Measurements from ENCODE around the gene BACE2.

The BACE2 gene

DNA sequence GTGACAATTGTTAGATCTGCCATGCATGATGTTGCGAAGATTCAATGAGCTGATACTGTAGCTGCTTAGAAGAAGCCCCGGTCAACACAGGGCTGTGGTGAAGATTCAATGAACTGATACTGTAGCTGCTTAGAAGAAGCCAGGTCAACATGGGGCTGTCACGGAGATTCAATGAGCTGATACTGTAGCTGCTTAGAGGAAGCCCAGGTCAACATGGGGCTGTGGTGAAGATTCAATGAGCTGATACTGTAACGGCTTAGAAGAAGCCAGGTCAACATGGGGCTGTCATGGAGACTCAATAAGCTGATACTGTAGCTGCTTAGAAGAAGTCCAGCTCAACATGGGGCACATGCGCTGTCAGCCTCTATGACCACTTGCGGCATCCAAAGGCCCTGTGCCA, 18.8 kb upstream of the BACE2 start:
- DNase-seq: no peak

GRCh38 chr21:41152147-41152546, 15.8 kb upstream of the BACE2 start:
- DNase-seq: no peak

GRCh38 chr21:41153443-41153842, 14.5 kb upstream of the BACE2 start:
- no peak for DNase-seq

GRCh38 chr21:41156142-41156541, 11.8 kb upstream of the BACE2 start:
- DNase-seq: no peak

- DNase-seq: no peak
Observed at GRCh38 chr21:41158026-41158425, 9.9 kb upstream of the BACE2 start.

- no peak for DNase-seq
Observed at GRCh38 chr21:41160036-41160435, 7.9 kb upstream of the BACE2 start.

DNA sequence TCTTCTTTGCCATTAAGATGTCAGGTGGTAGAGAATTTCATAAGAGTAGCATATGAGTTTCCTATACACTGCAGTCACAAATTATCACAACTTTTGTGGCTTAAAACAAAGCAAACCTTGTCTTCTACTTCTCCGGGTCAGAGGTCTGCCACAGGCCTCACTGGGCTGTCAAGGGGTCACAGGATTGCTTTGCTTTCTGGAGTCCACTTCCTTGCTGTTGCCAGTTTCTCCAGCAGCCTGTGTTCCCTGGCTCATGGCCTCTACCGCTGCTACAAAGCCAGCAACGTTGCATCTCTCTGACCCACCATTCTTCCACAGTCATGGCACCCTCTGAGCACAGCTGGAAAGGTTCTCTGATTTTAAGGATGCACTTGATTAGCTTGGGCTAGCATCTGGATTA, 6.5 kb upstream of the BACE2 start:
- no peak for DNase-seq

DNA sequence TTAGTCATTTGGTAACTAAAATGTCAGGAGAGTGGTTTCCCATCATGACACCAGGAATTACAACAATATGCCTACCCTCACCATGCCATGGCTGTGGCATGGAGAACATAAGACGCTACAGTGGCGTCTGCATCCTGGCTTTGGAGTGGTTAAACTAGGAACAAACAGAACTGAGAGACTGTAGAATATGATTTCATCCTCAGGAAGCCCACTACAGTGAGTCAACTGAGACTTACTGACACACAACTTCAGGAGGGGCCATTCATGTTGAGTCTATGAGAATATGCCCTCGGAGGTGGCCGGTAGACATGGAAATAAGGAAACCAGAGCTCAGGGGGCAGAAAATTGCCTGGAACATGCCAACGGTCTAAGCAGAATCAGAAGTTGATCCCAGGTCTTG, 5.9 kb upstream of the BACE2 start:
- DNase-seq: no peak

- no peak for DNase-seq
Observed at GRCh38 chr21:41163091-41163490, 4.9 kb upstream of the BACE2 start.

DNA sequence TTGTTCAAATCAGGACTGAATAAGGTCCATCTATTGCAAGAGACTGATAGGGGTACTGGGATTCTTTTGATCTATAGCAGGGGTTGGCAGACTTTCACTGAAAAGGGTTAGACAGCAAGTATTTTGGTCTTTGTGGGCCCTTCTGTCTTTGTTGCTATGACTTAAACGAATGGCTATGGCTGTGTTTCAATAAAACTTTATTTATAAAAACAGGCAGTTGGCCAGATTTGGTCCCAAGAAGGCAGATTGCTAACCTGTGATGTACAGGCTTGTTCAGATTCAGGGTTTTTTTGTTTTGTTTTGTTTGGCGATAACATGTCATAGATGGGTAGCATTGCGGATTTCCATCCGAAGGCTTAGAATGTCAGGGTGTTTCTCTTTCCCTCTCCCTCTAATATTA, 3.9 kb upstream of the BACE2 start:
- DNase-seq: no peak

- DNase-seq: no peak
Observed at GRCh38 chr21:41164981-41165655, 2.8 kb upstream of the BACE2 start.

DNA sequence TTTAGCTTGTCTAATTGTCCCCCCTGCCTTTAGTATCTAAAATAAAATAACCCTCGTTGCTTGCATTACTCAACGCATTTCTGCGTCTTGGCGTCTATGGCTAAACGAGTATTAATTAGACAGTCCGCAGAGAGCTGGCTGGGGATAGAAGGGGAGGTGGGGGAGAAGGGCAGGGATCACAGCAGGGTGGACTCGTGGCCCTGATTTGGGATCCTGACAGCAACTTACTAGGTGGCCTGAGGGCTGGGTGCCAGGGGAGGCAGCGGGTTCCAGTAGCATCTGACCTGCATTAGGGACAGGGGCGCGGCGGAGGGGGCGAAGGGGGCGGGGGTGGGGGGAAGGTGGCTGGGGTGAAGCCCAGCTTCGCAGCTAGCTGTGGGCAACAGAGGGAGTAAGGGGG, 1.1 kb upstream of the BACE2 start:
- no peak for DNase-seq

GRCh38 chr21:41168391-41169257, 664 bp downstream of the BACE2 start:
- DNase-seq: peak; percentile 27

DNA sequence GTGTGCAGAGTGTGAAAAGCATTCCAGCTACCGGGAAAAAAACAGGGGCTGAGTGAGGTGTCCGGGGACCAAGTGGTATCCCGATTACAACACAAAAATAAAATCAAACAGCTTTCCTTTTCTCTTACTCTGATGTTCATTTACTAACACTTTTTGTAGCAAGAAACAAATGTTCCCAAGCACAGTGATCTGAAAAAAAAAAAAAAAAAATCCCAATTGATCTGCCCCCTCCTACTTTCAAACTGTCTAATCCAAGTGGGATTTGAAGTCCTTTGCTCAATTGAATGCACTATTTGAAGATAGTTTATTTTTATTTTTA, 1.3 kb downstream of the BACE2 start:
- DNase-seq: no peak

GRCh38 chr21:41169701-41170100, 1.7 kb downstream of the BACE2 start:
- no peak for DNase-seq

- DNase-seq: peak; percentile 34
Observed at GRCh38 chr21:41170442-41170841, 2.5 kb downstream of the BACE2 start.

DNA sequence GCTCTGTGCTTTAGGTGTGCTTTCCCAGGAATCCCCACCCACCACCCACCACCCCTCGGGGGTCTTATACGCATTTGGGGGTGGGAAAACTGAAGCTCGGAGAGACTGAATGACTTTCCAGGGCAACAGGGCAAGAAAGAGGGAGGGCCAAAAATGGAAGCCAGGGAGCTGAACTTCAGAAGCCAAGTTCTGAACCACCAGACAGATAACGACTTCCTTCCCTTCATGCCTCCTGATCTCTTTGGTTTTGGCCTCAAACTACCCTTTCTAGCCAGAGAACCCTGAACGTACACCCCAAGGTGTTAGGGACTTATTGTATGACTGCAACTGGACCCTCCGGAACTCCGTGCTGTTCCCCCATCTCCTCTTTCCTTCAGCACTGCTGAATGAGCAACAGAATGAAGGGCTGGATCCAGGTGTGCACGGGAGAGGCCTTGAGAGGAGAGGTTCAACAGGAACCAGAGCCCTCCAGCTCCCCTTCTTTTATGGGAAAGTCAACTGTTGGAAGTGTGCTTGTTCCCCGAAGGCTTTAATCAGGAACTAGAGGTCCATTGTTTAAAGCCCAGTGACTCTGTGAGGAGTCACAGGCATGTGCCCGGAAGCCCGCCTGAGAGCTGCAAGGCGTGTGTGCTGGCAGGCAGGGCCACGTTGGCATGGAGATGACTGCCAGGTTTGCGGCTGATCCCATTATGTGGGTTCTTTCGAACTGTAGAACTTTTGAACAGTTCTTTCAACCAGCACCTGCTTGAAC, 3.1 kb downstream of the BACE2 start:
- no peak for DNase-seq

DNA sequence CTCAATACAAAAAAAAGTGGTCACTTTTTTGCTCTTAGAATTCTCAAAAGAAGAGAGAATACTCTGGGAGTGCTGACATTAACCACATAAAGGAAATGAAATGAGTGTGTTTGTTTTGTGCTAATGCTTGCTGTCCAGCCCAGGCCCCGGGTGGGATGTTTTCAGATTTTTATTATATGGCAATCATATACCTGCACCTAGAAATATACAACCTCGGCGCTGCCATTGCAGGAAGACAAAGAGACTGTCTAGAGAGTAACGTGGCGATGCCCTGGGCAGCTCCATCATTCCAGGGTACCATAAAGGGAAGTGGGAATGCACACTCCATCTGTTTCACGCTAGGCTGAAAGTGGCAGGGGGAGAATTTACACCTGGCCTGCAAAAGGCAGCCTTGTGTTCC, 7.1 kb downstream of the BACE2 start:
- DNase-seq: no peak

DNA sequence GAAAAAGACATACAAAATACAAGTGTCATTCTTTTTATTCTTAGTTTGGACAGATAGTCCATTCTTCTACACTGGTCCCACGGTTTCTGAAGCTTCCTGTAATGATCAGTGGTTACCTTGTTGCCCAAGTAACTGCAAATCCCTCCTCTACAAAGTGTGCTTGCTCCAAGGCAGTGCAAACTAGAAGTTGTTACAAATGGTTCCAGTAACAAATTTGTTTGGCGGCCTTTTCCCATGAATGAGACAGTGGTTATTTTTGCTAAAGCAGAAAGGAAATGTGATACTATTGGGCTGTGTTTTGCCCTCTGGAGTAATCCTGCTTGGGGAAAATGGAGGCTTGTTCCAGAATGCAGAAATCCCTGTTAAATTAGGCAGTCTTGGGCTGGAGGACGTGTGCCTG, 8.9 kb downstream of the BACE2 start:
- no peak for DNase-seq

DNA sequence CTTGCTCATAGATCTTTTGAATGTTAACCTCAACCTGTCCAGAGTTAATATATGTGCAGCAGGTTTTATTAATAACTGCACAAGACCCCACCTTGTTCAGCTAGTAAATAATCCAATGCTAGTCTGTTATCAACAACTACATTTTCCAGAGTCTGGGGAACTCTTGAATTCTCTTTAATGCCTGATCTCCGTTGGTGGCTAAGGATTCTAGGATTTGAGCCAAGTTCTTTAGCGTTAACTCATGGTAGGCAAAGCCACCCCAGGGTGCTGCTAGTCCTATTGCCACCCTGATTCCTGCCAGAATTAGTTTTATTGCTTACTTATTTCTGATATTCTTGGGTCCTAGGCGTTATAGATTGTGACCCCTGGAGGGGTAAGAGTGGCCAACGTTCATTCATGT, 12.8 kb downstream of the BACE2 start:
- no peak for DNase-seq

- no peak for DNase-seq
Observed at GRCh38 chr21:41182547-41182946, 14.6 kb downstream of the BACE2 start.

DNA sequence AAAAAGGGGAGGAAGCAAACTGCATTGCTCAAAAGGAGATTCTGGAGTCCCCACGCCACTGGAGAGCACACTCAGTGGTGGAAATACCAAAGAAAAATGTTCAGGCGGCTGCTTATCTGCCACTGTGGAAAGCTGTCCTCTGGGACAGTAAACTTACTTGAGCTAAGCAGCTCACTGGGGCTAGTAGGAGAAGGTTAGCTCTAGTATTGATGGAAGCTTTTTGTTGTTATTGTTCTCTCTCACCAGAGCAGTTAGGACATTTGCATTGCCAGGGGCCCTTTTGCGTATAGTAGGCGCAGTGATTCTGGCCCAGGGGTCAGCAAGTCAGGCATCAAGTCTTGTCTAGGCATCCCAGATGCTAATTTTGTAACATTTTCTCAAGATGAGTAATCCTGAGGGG, 15.6 kb downstream of the BACE2 start:
- DNase-seq: no peak

DNA sequence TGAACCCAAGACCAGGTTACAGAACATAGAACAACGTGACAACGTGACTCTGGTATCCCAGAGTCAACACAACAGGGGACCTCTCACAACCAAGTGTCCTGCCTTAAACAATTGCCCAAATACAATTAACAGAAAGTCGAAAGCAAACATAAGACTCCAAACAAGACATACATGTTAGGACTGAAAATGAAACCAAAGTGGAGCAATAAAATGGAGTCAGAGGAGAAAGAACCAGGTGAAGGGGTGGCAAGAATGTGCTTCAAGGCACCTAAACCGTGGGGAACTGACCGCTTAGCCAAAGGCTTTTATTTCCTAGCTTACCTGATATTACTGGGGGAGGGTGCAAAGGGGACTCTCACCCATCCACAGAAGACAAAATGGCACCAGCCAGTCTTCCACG, 17.8 kb downstream of the BACE2 start:
- DNase-seq: no peak
